ENCODE results near the gene MKNK2.

The MKNK2 gene

DNA sequence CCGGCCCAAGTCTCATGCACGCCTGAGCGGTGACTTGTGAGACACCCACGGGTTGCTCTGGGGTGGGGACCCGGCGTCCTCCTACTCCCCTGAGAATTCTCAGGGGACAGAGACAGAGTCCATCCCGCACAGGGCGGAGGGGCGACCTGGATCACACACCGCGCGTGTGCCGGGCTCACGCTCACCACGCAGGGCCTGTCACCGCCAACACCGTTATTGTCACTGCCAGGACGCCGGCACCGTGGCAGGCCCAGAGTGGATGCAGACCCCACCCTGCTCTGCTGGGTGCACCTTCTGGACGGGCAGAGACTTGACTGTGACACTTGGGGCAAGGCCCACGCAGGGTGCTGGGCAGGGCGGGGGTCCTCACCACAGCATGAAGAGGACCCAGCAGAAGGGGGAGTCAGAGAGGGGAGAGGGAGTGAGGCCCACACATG is 28.8 kb upstream of the MKNK2 start:
- no peak for DNase-seq

DNA sequence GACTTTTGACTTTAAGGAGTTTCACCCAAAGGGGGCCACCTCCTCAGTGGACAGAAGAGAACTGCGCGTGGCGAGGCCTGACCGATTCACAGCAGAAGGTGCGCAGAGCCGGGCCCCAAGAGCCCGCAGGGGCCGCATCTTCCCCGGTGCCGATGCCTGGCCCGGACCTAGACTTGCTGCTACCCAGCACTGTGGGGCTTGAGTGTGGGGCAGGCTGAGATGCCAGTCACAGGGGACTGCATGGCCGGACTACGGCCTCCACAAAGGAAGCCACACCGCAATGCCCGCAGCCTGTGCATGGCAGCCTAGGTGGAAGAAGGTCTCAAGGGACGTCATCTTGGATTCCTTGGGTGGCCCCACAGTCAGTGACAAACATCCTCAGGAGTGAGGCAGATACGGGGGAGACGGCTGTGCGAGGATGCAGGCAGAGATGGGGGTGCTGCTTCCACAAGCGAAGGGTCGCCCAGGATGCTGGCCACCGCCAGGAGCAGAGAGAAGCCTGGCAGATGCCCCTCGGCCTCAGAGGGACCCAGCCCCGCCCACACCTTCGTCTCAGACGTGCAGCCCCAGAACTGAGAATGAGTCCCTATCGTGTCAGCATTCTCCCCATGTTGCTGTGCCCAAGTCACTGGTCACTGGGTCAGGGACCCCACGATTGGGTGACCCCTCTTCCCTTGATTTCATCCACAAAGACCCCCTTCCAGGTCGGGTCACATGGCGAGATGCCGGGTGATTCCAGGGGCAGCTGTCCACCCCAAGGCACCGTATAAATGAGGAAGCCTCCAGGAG is 28.2 kb upstream of the MKNK2 start:
- no peak for DNase-seq

DNA sequence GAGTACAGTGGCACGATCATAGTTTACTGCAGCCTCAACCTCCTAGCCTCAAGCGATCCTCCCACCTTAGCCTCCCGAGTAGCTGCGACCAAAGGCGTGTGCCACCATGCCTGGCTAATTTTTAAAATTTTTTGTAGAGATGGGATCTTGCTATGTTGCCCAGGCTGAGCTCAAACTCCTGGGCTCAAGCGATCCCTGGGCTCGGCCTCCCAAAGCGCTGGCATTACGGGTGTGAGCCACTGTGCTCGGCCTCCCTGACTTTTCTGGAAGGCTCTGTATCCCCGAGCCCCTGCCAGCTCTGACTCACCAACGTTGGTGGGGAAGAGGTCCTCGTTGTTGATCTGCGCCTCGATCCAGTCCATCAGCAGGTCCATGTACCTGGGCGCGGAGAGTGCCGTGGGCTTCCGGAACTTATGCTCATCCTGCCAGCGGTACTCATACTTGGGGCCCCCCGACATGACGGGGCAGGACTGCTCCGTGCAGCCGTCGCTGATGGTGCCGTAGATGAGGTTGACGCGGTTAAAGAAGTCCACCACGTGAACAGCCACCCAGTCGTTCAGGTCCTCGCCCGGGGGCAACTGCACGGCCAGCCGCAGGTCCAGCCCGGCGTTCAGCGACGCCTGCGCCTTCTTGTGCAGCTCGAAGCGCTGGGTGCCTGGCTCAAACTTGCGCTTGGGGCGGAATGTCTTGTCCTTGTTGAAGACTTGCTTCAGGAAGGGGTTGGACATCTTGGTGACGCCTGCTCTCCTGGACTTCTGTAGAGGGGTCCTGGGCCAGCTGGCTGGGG is 27.0 kb upstream of the MKNK2 start:
- no peak for DNase-seq

DNA sequence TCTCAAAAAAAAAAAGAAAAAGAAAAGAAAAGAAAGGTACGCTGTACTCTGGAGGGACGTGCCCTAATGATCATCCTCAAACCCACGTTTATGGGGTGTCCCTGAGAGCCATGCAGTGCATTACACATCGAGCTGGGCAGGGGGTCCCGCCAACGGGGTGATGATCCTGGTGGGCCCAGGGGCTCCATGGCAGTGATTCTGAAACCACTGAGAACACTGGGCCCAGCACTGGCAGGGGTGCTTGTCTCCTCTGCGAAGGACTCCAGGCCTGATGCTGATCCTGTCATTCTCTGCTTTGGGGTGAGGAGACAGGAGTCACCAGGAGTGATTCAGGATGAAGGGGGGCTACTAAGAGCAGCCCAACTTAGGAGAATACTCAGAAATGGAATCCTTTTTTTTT is 26.4 kb upstream of the MKNK2 start:
- DNase-seq: no peak

DNA sequence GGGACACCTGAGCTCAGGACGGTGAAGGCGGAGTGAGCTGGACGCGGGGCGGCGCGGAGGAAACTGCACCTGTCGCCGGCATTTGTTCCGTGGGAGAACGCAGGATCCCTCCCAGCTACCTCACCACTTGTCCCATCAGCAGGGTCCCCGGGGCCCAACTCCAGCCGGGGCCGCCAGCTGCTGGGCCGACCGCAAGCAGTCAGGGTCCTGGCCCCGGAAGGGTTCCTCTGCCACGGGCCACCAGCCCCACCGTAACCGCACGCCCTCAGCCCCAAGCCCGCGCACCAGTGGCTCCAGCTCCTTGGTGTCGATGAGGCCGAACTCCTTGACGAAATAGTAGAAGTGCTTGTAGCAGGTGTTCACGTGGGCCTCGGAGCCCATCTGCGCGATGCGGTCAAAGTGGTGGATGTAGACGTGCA is 25.5 kb upstream of the MKNK2 start:
- no peak for DNase-seq

DNA sequence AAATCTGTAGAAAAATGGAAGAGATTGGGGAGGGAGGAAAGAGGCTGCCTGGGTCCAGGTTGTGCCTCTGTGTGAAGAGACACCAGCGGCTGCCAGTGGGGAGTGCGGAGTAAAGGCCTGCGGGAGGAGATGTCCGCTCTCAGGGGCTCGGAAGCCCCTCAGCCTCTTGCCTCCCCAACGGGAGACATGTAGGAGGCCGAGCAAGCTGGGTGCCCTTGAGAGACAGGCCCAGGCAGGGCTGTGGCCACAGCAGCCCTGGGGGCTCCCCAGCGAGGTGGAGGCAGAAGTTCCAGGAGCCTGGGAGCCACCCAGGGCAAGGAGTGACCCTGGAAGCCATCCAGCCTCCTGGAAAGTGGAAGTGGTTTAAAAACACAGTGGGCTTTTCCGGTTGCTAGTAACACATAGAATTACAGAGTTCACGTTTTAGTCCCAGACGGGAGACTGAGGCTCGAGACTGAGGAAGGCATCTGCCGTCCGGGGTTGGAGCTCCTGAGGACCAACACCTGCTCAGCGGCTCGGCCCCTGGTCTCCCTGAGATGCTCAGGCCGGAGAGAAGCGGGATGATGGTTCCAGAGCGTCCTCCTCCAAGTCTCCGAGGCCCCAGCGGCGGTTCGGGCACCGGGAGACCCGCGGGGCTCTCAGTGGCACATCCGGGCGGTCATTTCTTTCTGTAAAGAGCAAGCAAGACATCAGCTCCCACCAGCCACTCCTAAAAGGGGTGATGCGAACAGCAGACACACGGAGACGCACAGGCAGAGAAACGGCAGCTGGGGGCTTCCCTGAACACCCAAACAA is 21.9 kb upstream of the MKNK2 start:
- DNase-seq: no peak

DNA sequence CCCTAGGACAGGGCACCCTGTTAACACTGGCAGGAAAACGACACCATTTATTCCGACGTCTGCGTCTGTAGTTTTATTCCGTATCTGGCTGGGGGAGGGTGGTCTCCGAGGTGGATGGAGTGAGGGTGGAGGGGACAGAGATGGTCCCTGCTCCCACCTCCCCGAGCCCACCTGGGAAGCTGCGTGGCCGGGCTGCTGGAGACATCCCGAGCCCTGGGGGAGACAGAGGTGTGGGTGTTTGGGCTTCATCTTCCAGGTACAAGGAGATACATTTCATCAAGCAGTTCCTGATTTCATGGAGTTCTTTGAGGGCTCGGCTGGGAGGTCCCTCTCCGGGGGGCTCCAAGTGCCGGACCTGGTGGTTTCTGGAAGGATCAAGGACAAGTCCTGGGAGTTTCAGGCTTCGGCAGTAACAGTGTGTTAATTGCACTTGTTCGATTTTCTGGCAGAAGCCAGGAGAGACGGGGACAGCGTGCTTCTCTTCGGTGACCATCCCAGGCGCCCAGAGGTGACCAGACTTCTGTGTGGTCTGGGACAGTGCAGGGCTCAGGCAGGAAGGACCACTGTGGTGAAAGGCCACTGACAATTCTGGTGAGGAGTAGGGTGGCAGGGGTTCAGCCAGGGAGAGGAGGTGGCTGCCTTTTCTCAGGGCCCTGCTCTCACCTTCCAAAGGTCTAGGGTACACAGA is 20.1 kb upstream of the MKNK2 start:
- no peak for DNase-seq

DNA sequence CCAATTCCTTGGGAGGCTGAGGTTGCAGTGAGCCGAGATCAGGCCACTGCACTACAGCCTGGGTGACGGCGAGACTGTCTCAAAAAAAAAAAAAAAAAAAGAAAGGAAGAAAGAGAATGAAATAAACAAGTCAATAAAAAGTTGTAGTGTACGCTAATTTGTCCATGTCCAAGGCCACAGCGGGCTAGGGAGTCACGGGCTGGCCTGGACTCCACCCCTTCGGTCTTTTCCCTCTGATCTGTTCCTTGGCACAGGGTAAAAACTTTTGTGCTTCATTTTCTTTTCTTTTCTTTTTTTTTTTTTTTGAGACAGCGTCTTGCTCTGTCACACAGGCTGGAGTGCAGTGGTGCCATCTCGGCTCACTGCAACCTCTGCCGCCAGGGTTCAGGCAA is 19.4 kb upstream of the MKNK2 start:
- no peak for DNase-seq

DNA sequence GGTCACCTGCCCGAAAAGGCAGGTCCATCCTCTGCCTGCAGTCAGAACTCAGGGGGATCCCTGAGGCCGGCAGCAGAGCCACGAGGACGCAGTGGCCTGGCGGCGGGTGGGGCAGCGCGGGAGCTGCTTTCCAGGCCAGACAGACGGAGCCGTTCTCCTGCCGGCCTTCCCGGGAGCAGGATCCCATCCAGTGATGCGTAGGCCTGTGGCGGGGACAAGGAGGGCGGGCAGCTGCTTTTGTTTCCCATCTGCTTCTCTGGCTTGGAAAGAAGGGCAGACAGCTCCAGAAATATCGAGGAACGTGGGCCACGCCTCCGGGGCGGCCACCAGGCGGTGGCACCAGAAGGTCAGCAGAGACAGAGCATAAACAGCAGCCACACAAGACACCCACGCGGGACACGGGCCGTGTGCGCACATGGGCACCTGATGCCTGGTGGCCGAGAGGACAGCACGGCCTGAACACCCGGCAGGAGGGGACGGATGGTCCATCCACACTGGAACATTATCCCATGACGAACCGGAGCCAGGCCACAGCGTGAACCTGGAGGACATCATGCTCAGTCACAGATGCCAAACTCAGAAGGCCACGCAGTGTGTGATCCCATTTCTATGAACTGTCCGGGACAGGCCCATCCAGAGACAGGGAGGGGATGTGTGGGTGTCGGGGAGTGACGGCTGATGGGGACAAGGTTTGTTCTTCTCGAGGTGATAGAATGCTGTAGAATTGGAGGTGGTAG is 13.9 kb upstream of the MKNK2 start:
- DNase-seq: no peak

DNA sequence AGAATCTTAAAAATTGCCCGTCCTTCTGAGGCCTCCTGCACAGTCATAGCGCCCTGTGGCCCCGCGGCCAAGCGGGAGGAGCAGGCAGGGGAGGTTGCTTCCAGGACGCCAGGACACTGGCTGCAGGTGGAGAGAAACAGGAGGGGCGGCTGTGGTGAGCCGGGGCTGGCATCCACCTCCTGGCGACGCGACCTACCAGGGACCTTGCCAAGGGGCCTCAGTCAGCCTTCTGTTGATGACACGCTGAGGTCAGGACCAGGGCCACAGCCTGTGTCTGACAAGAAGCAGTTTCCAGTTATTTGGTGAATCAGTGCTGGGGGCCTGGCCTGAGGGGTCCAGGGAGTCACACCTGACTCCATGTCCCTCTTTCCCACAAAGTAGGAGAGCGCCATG is 13.3 kb upstream of the MKNK2 start:
- no peak for DNase-seq

DNA sequence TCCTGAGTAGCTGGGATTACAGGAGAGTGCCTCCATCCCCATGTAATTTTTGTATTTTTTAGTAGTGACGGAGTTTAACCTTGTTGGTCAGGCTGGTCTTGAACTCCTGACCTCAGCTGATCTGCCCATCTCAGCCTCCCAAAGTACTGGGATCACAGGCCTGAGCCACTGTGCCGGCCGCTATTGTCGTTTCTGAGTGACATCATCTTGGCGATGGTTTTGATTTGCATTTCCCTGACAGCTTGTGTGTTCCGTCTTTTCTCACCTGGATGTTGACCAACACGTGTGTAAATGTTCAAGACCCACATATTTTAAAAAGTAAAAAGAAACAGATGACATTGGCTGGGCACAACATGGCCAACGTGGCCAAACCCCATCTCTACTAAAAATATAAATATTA is 12.8 kb upstream of the MKNK2 start:
- no peak for DNase-seq

DNA sequence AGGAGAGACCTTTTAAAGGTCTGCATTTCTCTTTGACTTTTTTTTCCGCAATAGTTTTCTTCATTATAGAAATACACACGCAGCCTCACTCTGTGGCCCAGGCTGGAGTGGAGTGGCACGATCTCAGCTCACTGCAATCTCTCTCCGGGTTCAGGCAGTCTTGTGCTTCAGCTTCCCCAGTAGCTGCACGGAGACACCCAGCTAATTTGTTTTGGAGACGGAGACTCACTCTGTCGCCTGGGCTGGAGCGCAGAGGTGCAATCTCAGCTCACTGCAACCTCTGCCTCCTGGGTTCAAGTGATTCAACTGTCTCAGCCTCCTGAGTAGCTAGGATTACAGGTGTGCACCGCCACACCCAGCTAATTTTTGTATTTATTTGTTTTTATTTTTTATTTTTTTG is 11.7 kb upstream of the MKNK2 start:
- DNase-seq: no peak

DNA sequence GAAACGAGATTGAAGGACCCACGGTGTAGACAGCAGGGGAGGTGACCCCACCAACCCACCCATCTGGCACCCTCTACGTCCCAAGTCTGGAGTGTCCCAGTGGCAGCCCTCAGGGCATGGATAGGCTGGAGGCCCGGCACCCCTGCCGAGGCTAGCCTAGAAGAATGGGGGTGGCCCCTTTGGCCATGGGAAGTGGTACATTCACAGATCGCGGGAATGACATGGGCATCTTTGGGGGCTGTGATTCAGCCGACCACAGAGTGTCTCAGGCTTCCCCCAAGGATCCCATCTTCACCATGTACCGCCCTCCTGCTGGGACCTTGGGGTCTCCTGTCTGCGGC is 11.3 kb upstream of the MKNK2 start:
- no peak for DNase-seq

DNA sequence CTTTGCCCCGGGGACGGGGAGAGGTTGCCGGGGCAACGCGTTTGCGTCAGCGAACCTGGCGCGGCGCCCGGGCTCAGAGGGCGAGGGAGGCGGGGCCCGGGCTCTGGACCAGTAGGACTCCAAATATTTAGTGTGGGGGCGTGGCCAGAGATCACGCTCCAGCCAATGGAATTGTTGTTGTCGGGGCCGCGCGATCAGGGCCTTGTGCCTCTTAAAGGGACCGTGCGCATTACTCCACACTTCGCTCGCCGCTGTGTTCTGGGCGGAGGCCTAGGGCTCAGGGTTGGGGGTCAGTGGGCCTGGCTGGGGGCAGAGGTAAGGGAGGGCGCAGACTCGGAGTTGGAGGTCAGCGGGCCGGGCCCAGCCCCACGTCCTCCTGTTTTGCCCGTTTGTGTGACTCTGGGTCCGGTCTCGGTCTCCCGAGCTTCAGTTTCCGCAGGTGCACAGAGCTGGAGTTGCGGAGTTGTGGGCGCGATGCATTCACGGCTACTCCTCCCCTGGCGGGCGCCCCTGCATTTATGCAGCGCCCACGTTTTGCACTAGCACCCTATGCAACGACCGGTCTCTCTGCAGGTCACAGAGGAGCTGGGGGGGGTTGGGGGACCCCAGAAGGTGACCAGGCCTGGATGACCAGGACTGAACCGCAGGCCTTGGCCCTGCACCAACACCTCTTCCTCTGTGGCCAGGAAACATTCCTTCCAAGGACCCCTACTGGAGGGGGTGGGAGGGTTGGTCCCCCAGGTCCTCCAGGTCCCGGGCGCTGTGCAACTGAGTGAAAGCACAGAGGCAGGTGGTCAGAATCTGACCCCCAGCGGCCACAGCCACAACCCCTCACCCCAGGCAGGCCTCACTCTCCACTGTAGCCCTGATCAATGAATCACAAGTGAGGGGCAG is 10.7 kb upstream of the MKNK2 start:
- DNase-seq: peak; percentile 98

DNA sequence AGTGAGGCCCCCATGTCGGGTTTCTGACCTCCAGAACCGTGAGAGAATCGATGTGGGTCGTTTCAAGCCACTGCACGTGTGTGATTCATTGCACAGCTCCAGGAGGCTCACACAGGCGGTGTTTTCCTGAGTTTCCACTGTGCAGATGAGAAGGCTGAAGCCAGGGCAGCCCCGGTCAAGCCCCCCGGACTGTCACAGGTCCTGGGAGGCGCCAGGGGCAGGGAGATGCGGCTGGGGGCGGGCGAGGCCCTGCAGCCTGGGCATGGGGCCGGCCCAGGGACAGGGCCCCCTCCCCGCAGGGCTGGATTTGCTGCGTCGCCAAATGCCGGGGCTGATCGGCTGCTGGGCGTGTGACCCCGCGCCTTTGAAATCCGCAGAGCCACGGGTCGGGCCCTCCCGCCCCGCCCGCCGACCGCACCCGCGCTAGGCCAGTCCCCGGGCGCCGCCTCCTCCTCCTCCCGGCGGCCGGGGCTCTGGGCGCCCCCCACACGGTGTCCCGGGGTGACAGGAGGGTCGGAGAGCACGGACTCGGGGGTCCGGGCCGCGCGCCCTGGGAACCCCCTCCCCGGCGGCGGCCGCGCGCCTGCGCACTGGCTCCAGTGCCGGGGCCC is 9.9 kb upstream of the MKNK2 start:
- DNase-seq: peak; percentile 77

DNA sequence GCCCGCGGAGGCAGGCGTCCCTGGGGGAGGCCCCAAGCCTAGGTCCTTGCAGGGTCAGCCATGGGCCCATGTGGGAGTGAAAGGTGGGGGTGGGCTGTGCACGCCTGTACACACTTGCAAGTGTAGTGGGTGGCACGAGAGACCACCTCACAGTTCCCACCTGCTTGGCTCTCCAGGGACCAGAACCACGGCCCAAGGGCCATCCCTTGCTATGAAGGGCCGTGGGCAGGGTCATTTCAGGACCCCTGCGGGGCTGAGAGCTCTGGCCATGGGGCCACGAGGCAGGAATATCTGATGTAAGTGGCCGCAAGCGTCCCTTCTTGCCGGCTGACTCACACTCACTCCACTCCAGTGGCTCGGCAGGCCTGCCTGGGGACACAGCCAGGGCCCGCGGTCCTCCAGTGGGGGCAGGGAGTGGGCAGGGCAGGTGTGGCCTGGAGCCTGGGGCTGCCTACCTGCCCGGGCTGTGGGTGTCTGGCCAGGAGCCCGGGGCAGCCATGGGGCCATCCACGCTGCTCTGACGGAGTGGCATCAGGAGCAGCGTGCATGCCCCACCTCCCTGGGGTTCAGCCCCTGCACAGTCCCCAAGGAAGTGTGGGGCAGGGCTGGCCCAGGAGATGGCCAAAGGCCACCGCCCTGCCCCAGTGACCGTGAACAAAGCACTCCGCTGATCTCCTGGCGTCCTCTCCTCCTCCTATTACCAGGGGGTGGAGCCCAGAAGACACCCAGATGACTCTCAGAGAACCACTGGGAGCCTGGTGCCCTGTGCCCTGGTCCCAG is 8.6 kb upstream of the MKNK2 start:
- DNase-seq: peak; percentile 78

DNA sequence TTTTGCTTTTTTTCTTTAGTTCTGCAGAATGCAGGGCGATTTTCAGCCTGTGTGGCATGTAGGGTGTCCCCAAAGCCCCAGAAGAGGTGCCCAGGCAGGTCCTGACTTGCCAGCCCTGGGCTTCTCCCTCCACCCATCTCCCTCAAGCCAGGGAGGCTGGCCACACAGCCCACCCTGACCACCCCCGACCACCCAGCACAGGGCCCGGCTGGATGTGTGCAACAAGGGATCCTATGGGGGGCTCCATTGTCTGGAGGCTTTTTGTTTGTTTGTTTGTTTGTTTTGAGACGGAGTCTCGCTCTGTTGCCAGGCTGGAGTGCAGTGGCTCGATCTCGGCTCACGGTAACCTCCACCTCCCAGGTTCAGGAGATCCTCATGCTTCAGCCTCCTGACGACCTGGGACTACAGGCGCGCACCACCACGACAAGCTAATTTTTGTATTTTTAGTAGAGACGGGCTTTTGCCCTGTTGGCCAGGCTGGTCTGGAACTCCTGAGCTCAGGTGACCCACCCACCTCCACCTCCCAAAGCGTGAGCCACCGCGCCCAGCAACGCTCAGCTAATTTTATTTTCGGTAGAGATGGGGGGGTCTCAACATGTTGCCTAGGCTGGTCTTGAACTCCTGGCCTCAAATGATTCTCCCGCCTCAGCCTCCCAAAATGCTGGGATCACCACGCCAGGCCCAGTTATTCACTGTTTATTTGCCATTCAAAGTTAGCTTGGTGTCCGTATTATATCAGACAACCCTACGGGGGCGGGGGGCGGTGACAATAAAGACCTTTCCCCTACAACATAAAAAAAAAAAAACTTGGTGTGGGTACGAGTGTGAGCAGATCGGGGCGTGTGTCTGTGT is 7.8 kb upstream of the MKNK2 start:
- no peak for DNase-seq

DNA sequence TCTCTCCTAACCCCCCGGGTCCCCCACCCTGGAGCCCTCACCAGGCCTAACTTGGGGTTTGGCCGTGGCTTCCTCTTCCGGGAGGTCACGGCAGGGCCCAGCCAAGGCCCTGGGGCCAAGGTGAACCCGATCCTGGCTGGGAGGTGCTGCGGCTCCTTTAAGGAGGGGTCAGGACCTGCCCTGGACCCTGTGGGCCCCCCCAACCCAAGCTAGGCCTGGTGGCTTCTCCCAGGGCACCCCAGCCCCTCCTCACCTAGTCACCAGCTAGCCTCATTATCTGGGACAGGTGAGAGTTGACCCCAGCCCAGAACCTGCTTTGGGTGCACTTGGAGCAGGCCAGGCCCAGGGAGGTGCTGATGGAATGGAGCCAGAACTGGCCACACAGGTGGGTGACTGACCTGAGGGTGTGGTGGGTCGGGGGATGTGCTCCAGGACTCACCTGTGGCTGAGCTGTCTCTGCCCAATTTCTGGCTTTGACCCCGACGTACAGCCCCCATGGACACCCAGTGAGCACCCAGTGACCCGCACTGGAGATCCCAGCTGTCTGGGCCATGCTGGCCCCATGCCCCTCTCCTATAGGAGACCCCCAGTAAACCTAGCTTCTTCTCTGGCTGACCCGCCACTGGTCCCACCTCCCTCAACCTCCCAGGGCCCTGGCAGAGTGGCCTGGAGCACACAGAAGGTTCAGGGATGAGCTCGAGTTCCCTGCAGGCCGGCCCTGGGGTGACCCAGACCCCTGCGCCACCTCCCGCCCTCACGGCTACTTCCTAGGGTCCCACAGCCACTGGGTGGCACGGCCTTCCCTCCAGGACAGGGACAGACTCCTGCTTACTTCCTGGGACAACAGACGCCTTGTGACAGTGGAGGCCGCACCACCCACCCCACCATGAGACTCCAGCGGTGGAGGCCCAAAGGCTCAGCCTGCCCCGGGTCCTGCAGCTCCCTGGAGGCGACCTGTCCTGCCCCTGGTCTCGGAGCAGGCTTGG is 6.7 kb upstream of the MKNK2 start:
- no peak for DNase-seq

All from EL (cell line).